ENCODE measurements around the gene CBFA2T3. TPM values are rescaled to one million over a fixed set of nuclear protein-coding genes. Genes with fewer than 3 reads are reported as not detected.

CBFA2T3 gene
- total RNA-seq, 4 donors from 2014 or later: 4.0 to 18.5 (median 5.5) TPM

DNA sequence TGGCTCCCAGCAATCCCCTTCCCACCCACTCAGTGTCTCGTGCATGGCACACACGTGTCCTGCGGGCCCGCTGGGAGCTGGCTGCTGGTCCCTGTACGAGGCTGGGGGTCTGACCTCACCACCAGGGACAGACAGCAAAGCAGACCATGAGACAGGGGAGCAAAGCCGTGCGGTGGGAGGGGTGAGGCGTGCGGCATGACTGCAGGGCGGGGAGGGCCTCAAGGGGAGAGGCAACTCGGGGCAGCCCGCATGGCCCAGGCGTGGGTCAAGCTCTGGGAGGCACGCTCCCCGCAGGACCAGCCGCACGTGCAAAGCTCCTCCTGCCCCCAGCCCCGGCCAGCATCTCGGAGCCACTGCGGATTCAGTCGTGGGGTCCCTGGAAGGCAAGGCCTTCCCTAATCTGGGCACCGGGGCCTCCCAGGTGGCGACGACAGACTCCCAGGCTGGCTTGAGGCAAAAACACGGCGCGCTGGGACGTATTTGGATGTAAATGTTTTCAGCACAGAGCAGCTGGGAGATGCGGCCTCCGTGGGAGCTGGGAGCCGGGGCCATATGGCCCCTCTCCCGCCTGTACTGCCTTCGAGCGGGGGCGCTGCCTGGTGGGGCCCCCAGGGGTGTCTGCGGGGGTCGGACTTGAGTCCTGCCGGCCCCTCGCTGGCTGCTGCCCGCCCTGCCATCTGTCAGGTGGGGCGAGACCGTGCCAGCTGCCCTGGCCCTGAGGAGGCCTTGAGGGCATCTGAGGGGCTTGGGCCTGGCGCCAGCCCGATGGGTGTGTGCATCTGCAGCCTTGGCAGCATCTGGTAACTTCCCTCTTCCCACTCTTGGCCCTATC is 12.2 kb upstream of the CBFA2T3 start:
- in situ Hi-C loops (cut with MboI; ENCODE audit: low pct_ligation_motif_present in 1 of 4, low pct_unique_long_range_greater_than_20kb in 1 of 4, low sequenced_read_pairs in 3 of 4): no loop called here
- peaks cover 38% of the 10 kb centered on the region for H3K27me3 ChIP-seq
- TF ChIP-seq EP300 (IDR thresholded peaks at IDR 0.05; ENCODE audit: low read depth) (no peak), POLR2AphosphoS5 (IDR thresholded peaks at IDR 0.05) (no peak), POLR2A (IDR thresholded peaks at IDR 0.05) (no peak)
- TF ChIP-seq, protein P1, sequence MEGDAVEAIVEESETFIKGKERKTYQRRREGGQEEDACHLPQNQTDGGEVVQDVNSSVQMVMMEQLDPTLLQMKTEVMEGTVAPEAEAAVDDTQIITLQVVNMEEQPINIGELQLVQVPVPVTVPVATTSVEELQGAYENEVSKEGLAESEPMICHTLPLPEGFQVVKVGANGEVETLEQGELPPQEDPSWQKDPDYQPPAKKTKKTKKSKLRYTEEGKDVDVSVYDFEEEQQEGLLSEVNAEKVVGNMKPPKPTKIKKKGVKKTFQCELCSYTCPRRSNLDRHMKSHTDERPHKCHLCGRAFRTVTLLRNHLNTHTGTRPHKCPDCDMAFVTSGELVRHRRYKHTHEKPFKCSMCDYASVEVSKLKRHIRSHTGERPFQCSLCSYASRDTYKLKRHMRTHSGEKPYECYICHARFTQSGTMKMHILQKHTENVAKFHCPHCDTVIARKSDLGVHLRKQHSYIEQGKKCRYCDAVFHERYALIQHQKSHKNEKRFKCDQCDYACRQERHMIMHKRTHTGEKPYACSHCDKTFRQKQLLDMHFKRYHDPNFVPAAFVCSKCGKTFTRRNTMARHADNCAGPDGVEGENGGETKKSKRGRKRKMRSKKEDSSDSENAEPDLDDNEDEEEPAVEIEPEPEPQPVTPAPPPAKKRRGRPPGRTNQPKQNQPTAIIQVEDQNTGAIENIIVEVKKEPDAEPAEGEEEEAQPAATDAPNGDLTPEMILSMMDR (IDR thresholded peaks at IDR 0.05): no peak
- H3K27ac ChIP-seq: no peak overlapping the region
- H3K4me3 ChIP-seq: no peak overlapping the region
- intact Hi-C loops (cut with DNase I; ENCODE audit: low total_unique reads): no loop called here
- DNase-seq: no peak
- WGBS, 2 donors (ENCODE audit: low coverage in 1 of 2): 81% methylated on average over 43 of the region's 44 CpGs; no CpG with 5 or more reads in 1 of the 2 donors
- H3K4me1 ChIP-seq: peaks cover 0 to 5% (median 0%) of the 10 kb centered on the region in 4 donors
- no peaks in the 10 kb centered on the region for H3K9me3 ChIP-seq
- no peaks in the 10 kb centered on the region for H3K36me3 ChIP-seq

DNA sequence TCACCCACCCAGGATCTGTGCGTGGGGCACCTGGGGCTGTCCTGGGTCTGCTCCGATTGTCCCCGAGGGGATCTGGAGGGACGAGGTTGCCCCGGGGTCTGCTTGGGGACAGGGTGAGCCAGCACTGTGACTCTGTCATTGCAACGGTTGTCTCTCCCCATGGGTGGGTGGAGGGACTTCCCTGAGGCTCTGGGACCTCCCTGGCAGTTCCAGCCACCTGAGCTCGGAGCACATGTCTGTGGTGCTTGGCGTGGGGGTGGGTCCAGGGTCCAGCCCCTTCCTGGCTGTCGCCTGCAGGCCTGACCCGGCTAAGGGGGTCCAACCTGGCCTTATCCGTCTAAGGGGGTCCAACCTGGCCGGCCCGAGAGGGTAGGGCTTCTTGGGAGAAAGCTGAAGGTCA is 8.5 kb upstream of the CBFA2T3 start:
- intact Hi-C loops (cut with DNase I; ENCODE audit: low total_unique reads): no loop called here
- H3K36me3 ChIP-seq: no peaks in the 10 kb centered on the region
- DNase-seq: no peak
- H3K4me3 ChIP-seq: no peak overlapping the region
- H3K27me3 ChIP-seq: peaks cover 12% of the 10 kb centered on the region
- in situ Hi-C loops (cut with MboI; ENCODE audit: low pct_ligation_motif_present in 1 of 4, low pct_unique_long_range_greater_than_20kb in 1 of 4, low sequenced_read_pairs in 3 of 4): no loop called here
- no peaks in the 10 kb centered on the region for H3K4me1 ChIP-seq
- no peaks in the 10 kb centered on the region for H3K9me3 ChIP-seq
- WGBS, 2 donors (ENCODE audit: low coverage in 1 of 2): 72 to 100% methylated on average over 2 to 11 of the region's 13 CpGs
- TF ChIP-seq POLR2A (IDR thresholded peaks at IDR 0.05) (no peak), EP300 (IDR thresholded peaks at IDR 0.05; ENCODE audit: low read depth) (no peak), POLR2AphosphoS5 (IDR thresholded peaks at IDR 0.05) (no peak)
- TF ChIP-seq, protein P1 (IDR thresholded peaks at IDR 0.05): no peak
- no peak overlapping the region for H3K27ac ChIP-seq

DNA sequence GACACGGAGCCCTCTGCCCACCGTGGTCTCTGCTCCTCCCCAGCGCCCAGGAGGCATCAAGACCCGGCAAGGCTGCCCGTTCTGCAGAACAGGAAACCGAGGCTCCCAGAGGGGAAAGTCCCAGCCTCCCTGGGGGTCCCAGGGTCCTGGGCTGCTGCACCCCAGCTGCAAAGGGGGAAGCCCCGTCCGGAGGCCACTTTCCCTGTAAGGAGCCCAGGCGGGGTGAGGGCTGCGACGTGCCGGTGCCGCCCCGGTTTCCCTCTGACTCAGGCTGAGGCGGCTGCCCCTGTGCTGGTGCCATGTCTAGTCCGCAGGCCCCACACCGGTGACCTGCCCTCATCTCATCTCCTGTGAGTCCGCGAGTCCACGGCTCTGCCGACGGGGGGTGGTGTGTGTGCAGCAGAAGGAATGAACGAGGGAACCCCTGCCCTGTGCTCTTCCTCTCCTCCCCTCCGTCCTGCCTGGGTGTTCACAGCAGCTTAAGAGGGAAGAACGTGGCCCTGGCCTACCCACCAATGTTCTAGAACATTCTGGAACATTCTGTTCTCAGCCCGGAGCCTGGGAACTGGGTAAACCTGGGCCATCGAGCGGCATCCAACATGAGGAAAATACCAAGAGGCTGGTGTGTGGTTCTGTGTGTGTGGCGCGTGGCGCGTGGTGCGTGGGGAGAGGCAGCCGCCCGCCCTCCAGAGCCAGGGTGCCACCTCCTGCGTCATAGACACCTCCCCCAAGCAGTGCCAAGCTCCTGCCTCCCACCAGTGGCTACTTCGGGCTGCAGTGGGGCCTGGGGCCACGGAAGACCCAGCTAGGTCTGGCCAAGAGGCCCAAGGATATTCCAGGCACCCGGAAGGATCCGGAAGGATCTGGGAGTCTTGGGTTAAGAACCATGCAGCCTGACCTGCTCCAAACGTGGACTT is 7.0 kb upstream of the CBFA2T3 start:
- H3K27ac ChIP-seq: no peak overlapping the region
- H3K9me3 ChIP-seq: no peaks in the 10 kb centered on the region
- DNase-seq: no peak
- no peak overlapping the region for H3K4me3 ChIP-seq
- H3K36me3 ChIP-seq: no peaks in the 10 kb centered on the region
- WGBS, 2 donors (ENCODE audit: low coverage in 1 of 2): 64% methylated on average over 41 of the region's 41 CpGs; no CpG with 5 or more reads in 1 of the 2 donors
- in situ Hi-C loops (cut with MboI; ENCODE audit: low pct_ligation_motif_present in 1 of 4, low pct_unique_long_range_greater_than_20kb in 1 of 4, low sequenced_read_pairs in 3 of 4): no loop called here
- H3K4me1 ChIP-seq: no peaks in the 10 kb centered on the region
- TF ChIP-seq POLR2AphosphoS5 (IDR thresholded peaks at IDR 0.05) (no peak), EP300 (IDR thresholded peaks at IDR 0.05; ENCODE audit: low read depth) (no peak), POLR2A (IDR thresholded peaks at IDR 0.05) (no peak)
- TF ChIP-seq, protein P1 (IDR thresholded peaks at IDR 0.05): no peak
- H3K27me3 ChIP-seq: peaks cover 12% of the 10 kb centered on the region
- intact Hi-C loops (cut with DNase I; ENCODE audit: low total_unique reads): no loop called here

DNA sequence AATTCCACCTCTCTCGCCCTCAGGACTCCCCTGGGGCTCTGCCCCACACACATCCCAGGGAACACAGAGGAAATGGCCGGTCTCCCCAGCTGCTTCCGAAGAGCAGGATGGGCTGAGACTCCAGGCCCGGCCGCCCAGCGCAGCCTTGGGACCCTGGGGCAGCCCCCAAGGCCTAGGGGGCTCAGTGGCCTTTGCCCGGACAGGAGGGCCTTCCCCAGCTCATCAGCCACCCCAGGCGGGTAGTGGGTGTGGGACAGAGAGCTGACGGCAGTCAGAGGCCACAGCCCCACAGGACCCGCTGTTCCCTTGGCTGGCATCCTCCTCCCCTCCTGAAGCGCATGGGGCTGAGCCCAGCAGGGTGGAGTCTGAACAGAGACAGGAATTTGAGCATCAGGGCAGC is 6.2 kb upstream of the CBFA2T3 start:
- in situ Hi-C loops (cut with MboI; ENCODE audit: low pct_ligation_motif_present in 1 of 4, low pct_unique_long_range_greater_than_20kb in 1 of 4, low sequenced_read_pairs in 3 of 4) (no loop called here), intact Hi-C loops (cut with DNase I; ENCODE audit: low total_unique reads) (no loop called here)
- DNase-seq: no peak
- H3K36me3 ChIP-seq: no peaks in the 10 kb centered on the region
- peaks cover 12% of the 10 kb centered on the region for H3K27me3 ChIP-seq
- H3K9me3 ChIP-seq: no peaks in the 10 kb centered on the region
- 50% methylated on average over 11 of the region's 11 CpGs; no CpG with 5 or more reads in 1 of the 2 donors for WGBS, 2 donors (ENCODE audit: low coverage in 1 of 2)
- no peak overlapping the region for H3K27ac ChIP-seq
- TF ChIP-seq, protein P1 (IDR thresholded peaks at IDR 0.05): no peak
- TF ChIP-seq EP300 (IDR thresholded peaks at IDR 0.05; ENCODE audit: low read depth): no peak
- peaks cover 0 to 2% (median 0%) of the 10 kb centered on the region in 4 donors for H3K4me1 ChIP-seq
- H3K4me3 ChIP-seq: no peak overlapping the region
